ENCODE results near the gene CLEC1A. TPM values are rescaled to one million over a fixed set of nuclear protein-coding genes. Genes with fewer than 3 reads are reported as not detected.

CLEC1A gene
- total RNA-seq, 1 experiment from 2014 or later = 0.41 TPM

DNA sequence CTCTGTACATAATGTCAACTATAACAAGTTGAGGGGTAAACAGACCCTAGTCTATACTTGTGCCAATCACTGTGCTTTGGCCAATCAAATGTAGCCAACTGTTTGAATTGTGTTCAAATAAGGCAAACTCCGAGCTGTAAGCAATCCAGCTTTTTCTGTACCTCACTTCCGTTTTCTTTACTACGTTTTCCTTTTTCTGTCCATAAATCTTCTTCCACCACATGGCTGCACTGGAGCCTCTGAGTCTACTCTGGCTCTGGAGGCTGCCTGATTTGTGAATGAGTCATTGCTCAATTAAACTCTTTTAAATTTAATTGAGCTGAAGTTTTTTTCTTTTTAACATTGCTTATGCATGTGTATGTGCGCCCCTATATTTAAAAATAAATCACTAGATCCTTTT, 29.7 kb downstream of the CLEC1A start:
- CTCF ChIA-PET = no interaction called here

GRCh38 chr12:10068644-10069043, 30.1 kb downstream of the CLEC1A start:
- no TSS peak for BruUV-seq (replicated peaks)
- Histone ChIP-seq H3K4me1 (ENCODE audit: control insufficient read depth, insufficient read depth, low read length) (no peaks in the 10 kb centered on the region), H3K9me3 (ENCODE audit: control insufficient read depth, insufficient read depth, low read depth, low read length) (no peaks in the 10 kb centered on the region), H3K4me3 (ENCODE audit: low read depth in 2 of 2, low read length in 2 of 2) (no peak overlapping the region), H3K27me3 (ENCODE audit: control insufficient read depth, insufficient read depth, low read length) (no peaks in the 10 kb centered on the region), H3K36me3 (ENCODE audit: control insufficient read depth, insufficient read depth, low read length) (no peaks in the 10 kb centered on the region), H3K27ac (ENCODE audit: low read length) (no peak overlapping the region)
- intact Hi-C loops (cut with micrococcal nuclease; ENCODE audit: unreplicated experiment) = no loop called here
- ATAC-seq (no peak), DNase-seq (ENCODE audit: low read depth, low spot score) (no peak)
- POLR2A ChIA-PET = no interaction called here
- TF ChIP-seq CTCF (IDR thresholded peaks at IDR 0.05) = no peak
- no peak for TF ChIP-seq SIN3A (IDR thresholded peaks at IDR 0.05; ENCODE audit: borderline replicate concordance, insufficient read depth, low read depth, low read length)
- TF ChIP-seq, protein P1, sequence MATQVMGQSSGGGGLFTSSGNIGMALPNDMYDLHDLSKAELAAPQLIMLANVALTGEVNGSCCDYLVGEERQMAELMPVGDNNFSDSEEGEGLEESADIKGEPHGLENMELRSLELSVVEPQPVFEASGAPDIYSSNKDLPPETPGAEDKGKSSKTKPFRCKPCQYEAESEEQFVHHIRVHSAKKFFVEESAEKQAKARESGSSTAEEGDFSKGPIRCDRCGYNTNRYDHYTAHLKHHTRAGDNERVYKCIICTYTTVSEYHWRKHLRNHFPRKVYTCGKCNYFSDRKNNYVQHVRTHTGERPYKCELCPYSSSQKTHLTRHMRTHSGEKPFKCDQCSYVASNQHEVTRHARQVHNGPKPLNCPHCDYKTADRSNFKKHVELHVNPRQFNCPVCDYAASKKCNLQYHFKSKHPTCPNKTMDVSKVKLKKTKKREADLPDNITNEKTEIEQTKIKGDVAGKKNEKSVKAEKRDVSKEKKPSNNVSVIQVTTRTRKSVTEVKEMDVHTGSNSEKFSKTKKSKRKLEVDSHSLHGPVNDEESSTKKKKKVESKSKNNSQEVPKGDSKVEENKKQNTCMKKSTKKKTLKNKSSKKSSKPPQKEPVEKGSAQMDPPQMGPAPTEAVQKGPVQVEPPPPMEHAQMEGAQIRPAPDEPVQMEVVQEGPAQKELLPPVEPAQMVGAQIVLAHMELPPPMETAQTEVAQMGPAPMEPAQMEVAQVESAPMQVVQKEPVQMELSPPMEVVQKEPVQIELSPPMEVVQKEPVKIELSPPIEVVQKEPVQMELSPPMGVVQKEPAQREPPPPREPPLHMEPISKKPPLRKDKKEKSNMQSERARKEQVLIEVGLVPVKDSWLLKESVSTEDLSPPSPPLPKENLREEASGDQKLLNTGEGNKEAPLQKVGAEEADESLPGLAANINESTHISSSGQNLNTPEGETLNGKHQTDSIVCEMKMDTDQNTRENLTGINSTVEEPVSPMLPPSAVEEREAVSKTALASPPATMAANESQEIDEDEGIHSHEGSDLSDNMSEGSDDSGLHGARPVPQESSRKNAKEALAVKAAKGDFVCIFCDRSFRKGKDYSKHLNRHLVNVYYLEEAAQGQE (IDR thresholded peaks at IDR 0.05; ENCODE audit: insufficient read depth in 1 of 2, low read depth in 2 of 2, low read length in 1 of 2) = no peak
- TF ChIP-seq POLR2AphosphoS5 (IDR thresholded peaks at IDR 0.05; ENCODE audit: low read depth, low read length) = no peak
- no peak for TF ChIP-seq TCF7L2 (IDR thresholded peaks at IDR 0.05; ENCODE audit: low read depth, low read length)
- CTCF ChIA-PET = no interaction called here
- in situ Hi-C loops (cut with HindIII; ENCODE audit: low pct_unique_long_range_greater_than_20kb, low sequenced_read_pairs) = no loop called here

More for the DNA sequence above, 29.7 kb downstream of the CLEC1A start:
- no peaks in the 10 kb centered on the region for H3K9me3 ChIP-seq (ENCODE audit: control insufficient read depth, insufficient read depth, low read depth, low read length)
- H3K4me1 ChIP-seq (ENCODE audit: control insufficient read depth, insufficient read depth, low read length) = no peaks in the 10 kb centered on the region
- no TSS peak for BruUV-seq (replicated peaks)
- POLR2A ChIA-PET = no interaction called here
- no peaks in the 10 kb centered on the region for H3K27me3 ChIP-seq (ENCODE audit: control insufficient read depth, insufficient read depth, low read length)
- in situ Hi-C loops (cut with HindIII; ENCODE audit: low pct_unique_long_range_greater_than_20kb, low sequenced_read_pairs) = no loop called here
- no peak overlapping the region for H3K27ac ChIP-seq (ENCODE audit: low read length)
- intact Hi-C loops (cut with micrococcal nuclease; ENCODE audit: unreplicated experiment) = no loop called here
- H3K4me3 ChIP-seq (ENCODE audit: low read depth in 2 of 2, low read length in 2 of 2) = no peak overlapping the region
- DNase-seq (ENCODE audit: low read depth, low spot score) = no peak
- TF ChIP-seq, protein P1 (IDR thresholded peaks at IDR 0.05; ENCODE audit: insufficient read depth in 1 of 2, low read depth in 2 of 2, low read length in 1 of 2) = no peak
- TF ChIP-seq POLR2AphosphoS5 (IDR thresholded peaks at IDR 0.05; ENCODE audit: low read depth, low read length) (no peak), SIN3A (IDR thresholded peaks at IDR 0.05; ENCODE audit: borderline replicate concordance, insufficient read depth, low read depth, low read length) (no peak), CTCF (IDR thresholded peaks at IDR 0.05) (no peak), TCF7L2 (IDR thresholded peaks at IDR 0.05; ENCODE audit: low read depth, low read length) (no peak)
- H3K36me3 ChIP-seq (ENCODE audit: control insufficient read depth, insufficient read depth, low read length) = no peaks in the 10 kb centered on the region
- ATAC-seq = no peak
